ENCODE results near the gene NSUN6. TPM values are rescaled to one million over a fixed set of nuclear protein-coding genes. Genes with fewer than 3 reads are reported as not detected.
"Not testable (repeated sequence)": the region's sequence is repeated elsewhere in the genome, so short reads cannot be mapped to it uniquely, and the experiment has no call there.

Gene NSUN6
- total and polyA plus RNA-seq, 2 experiments from 2014 or later = 4.1 to 5.4 TPM

DNA sequence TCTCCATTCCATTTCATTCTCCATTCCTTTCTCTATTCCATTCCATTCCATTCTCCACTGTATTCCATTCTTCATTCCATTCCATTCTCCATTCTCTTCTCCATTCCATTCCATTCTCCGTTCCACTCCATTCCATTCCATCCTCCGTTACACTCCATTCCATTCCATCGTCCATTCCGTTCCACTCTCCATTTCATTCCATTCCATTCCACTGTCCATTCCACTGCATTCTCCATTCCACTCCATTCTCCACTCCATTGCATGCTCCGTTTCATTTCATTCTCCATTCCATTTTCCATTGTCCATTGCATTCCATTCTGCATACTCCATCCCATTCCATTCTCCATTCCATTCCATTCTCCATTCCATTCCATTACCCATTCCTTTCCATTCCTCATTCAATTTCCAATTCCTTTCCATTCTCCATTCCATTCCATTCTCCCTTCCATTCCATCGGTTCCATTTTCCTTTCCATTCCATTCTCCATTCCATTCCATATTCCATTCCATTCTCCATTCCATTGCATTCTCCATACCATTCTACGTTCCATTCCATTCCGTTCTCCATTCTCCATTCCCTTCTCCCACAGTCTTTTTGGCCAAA is 78.3 kb downstream of the NSUN6 start:
- in situ Hi-C loops (cut with MboI) = no loop called here
- H3K4me3 ChIP-seq = no peak overlapping the region
- no peaks in the 10 kb centered on the region for H3K9me3 ChIP-seq (ENCODE audit: low read depth)
- WGBS, 2 experiments (ENCODE audit: low coverage in 1 of 2, low lambda C conversion rate in 2 of 2, missing lambda C conversion rate in 2 of 2) = 81 to 85% methylated on average over 8 of the region's 8 CpGs
- H3K9ac ChIP-seq = no peak overlapping the region
- H3K4me1 ChIP-seq (ENCODE audit: insufficient read depth) = no peaks in the 10 kb centered on the region
- H3K27ac ChIP-seq = no peak overlapping the region
- no peak overlapping the region for H3K4me2 ChIP-seq (ENCODE audit: unreplicated experiment)
- H3K27me3 ChIP-seq (replicated peaks; ENCODE audit: insufficient read depth) = no peaks in the 10 kb centered on the region
- TF ChIP-seq EZH2phosphoT487 (IDR thresholded peaks at IDR 0.05; ENCODE audit: insufficient read depth, low read depth) = no peak
- no peak for TF ChIP-seq EZH2 (IDR thresholded peaks at IDR 0.05; ENCODE audit: insufficient read depth, poor library complexity, severe bottlenecking)
- H3K79me2 ChIP-seq (ENCODE audit: insufficient read depth) = no peaks in the 10 kb centered on the region
- H3F3A ChIP-seq (ENCODE audit: insufficient read depth) = no peaks in the 10 kb centered on the region
- no peak overlapping the region for H2AFZ ChIP-seq
- H3K36me3 ChIP-seq (ENCODE audit: low read depth) = no peaks in the 10 kb centered on the region
- no peak for DNase-seq
- H4K20me1 ChIP-seq (ENCODE audit: insufficient read depth) = no peaks in the 10 kb centered on the region
- H3K9me2 ChIP-seq (ENCODE audit: insufficient read depth) = peaks cover 6% of the 10 kb centered on the region; the same call in 1 of the 2 replicates

DNA sequence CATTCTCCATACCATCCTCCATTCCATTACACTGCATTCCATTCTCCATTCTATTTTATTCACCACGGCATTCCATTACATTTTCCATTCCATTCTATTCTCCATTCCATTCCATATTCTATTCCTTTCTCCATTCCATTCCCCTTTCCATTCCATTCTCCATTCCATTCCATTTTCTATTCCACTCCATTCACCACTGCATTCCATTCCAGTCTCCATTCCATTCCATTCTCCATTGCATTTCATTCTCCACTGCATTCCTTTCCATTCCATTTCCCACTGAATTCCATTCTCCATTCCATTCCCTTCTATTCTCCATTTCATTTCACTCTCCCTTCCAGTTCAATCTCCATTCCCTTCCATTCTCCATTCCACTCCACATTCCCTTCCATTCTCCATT is 79.6 kb downstream of the NSUN6 start:
- Histone ChIP-seq H3K9ac (no peak overlapping the region), H3K4me2 (ENCODE audit: unreplicated experiment) (no peak overlapping the region), H3F3A (ENCODE audit: insufficient read depth) (peaks cover 6% of the 10 kb centered on the region; the same call in 1 of the 2 replicates), H3K27ac (no peak overlapping the region), H3K4me1 (ENCODE audit: insufficient read depth) (no peaks in the 10 kb centered on the region), H3K27me3 (replicated peaks; ENCODE audit: insufficient read depth) (no peaks in the 10 kb centered on the region), H3K9me2 (ENCODE audit: insufficient read depth) (peaks cover 10% of the 10 kb centered on the region; the same call in 1 of the 2 replicates), H2AFZ (no peak overlapping the region), H3K4me3 (no peak overlapping the region), H3K36me3 (ENCODE audit: low read depth) (no peaks in the 10 kb centered on the region), H4K20me1 (ENCODE audit: insufficient read depth) (no peaks in the 10 kb centered on the region), H3K9me3 (ENCODE audit: low read depth) (no peaks in the 10 kb centered on the region), H3K79me2 (ENCODE audit: insufficient read depth) (no peaks in the 10 kb centered on the region)
- DNase-seq = no peak
- in situ Hi-C loops (cut with MboI) = no loop called here
- WGBS, 2 experiments (ENCODE audit: low coverage in 1 of 2, low lambda C conversion rate in 2 of 2, missing lambda C conversion rate in 2 of 2) = 100% methylated on average over 1 of the region's 1 CpG
- TF ChIP-seq EZH2phosphoT487 (IDR thresholded peaks at IDR 0.05; ENCODE audit: insufficient read depth, low read depth) = no peak
- no peak for TF ChIP-seq EZH2 (IDR thresholded peaks at IDR 0.05; ENCODE audit: insufficient read depth, poor library complexity, severe bottlenecking)

DNA sequence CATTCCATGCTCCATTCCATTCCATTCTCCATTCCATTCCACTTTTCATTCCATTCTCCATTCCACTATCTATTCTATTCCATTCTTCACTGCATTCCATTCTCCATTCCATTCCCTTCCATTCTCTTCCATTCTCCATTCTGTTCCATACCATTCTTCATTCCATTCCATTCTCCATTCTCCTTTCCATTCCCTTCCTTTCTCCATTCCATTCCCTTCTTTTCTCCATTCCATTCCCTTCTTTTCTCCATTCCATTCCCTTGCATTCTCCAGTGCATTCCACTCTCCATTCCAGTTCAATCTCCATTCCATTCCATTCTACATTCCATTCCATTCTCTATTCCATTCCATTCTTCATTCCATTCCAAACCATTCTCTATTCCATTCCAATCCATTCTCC is 80.3 kb downstream of the NSUN6 start:
- no peak overlapping the region for H3K27ac ChIP-seq
- no peak overlapping the region for H3K9ac ChIP-seq
- in situ Hi-C loops (cut with MboI) = no loop called here
- no peaks in the 10 kb centered on the region for H3K27me3 ChIP-seq (replicated peaks; ENCODE audit: insufficient read depth)
- H3K36me3 ChIP-seq (ENCODE audit: low read depth) = no peaks in the 10 kb centered on the region
- H3K4me2 ChIP-seq (ENCODE audit: unreplicated experiment) = no peak overlapping the region
- no peaks in the 10 kb centered on the region for H4K20me1 ChIP-seq (ENCODE audit: insufficient read depth)
- peaks cover 6% of the 10 kb centered on the region; the same call in 1 of the 2 replicates for H3F3A ChIP-seq (ENCODE audit: insufficient read depth)
- no peaks in the 10 kb centered on the region for H3K9me3 ChIP-seq (ENCODE audit: low read depth)
- no peak overlapping the region for H2AFZ ChIP-seq
- no peaks in the 10 kb centered on the region for H3K79me2 ChIP-seq (ENCODE audit: insufficient read depth)
- H3K9me2 ChIP-seq (ENCODE audit: insufficient read depth) = peaks cover 10% of the 10 kb centered on the region; the same call in 1 of the 2 replicates
- no peak for DNase-seq
- H3K4me1 ChIP-seq (ENCODE audit: insufficient read depth) = no peaks in the 10 kb centered on the region
- H3K4me3 ChIP-seq = no peak overlapping the region
- TF ChIP-seq EZH2phosphoT487 (IDR thresholded peaks at IDR 0.05; ENCODE audit: insufficient read depth, low read depth) (no peak), EZH2 (IDR thresholded peaks at IDR 0.05; ENCODE audit: insufficient read depth, poor library complexity, severe bottlenecking) (no peak)

DNA sequence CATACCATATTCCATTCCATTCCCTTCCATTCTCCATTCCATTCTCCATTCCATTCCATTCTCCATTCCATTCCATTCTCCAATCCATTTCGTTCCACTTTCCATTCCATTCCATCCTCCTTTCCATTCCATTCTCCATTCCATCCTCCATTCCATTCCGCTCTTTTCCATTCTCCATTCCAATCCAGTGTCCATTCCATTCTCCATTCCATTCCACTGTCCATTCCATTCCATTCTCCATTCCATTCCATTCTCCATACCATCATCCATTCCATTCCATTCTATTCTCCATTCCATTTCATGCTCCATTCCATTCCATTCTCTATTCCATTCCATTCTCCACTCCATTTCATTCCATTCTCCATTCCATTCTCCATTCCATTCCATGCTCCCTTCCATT is 81.0 kb downstream of the NSUN6 start:
- WGBS, 2 experiments (ENCODE audit: low coverage in 1 of 2, low lambda C conversion rate in 2 of 2, missing lambda C conversion rate in 2 of 2) = 91 to 95% methylated on average over 2 of the region's 2 CpGs

DNA sequence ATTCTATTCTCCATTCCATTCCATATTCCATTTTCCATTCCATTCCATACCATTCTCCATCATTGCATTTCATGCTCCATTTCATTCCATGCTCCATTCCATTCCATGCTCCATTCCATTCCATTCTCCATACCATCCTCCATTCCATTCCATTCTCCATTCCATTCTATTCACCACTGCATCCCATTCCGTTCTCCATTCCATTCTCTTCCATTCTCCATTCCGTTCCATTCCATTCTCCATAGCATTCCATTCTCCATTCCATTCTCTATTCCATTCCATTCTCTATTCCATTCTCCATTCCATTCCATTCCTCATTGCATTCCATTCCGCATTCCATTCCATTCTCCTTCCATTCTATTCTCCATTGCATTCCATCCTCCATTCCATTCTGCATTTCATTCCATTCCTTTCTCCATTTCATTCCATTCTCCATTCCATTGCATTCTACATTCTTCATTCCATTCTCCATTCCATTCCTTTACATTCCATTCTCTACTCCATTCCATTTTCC is 84.0 kb downstream of the NSUN6 start:
- no peak overlapping the region for H3K4me2 ChIP-seq (ENCODE audit: unreplicated experiment)
- no peak overlapping the region for H3K27ac ChIP-seq
- no peaks in the 10 kb centered on the region for H3K36me3 ChIP-seq (ENCODE audit: low read depth)
- H3K9me3 ChIP-seq (ENCODE audit: low read depth) = no peaks in the 10 kb centered on the region
- no peaks in the 10 kb centered on the region for H3K4me1 ChIP-seq (ENCODE audit: insufficient read depth)
- no peaks in the 10 kb centered on the region for H4K20me1 ChIP-seq (ENCODE audit: insufficient read depth)
- DNase-seq = no peak
- H3K79me2 ChIP-seq (ENCODE audit: insufficient read depth) = no peaks in the 10 kb centered on the region
- no peaks in the 10 kb centered on the region for H3K27me3 ChIP-seq (replicated peaks; ENCODE audit: insufficient read depth)
- in situ Hi-C loops (cut with MboI) = no loop called here
- H3F3A ChIP-seq (ENCODE audit: insufficient read depth) = peaks cover 6% of the 10 kb centered on the region; the same call in 1 of the 2 replicates
- no peak overlapping the region for H2AFZ ChIP-seq
- no peak overlapping the region for H3K9ac ChIP-seq
- 96 to 100% methylated on average over 3 of the region's 3 CpGs for WGBS, 2 experiments (ENCODE audit: low coverage in 1 of 2, low lambda C conversion rate in 2 of 2, missing lambda C conversion rate in 2 of 2)
- no peak overlapping the region for H3K4me3 ChIP-seq
- TF ChIP-seq EZH2 (IDR thresholded peaks at IDR 0.05; ENCODE audit: insufficient read depth, poor library complexity, severe bottlenecking) (no peak), EZH2phosphoT487 (IDR thresholded peaks at IDR 0.05; ENCODE audit: insufficient read depth, low read depth) (no peak)
- peaks cover 10% of the 10 kb centered on the region; the same call in 1 of the 2 replicates for H3K9me2 ChIP-seq (ENCODE audit: insufficient read depth)

More for the DNA sequence above, 81.0 kb downstream of the NSUN6 start:
- H3K4me3 ChIP-seq; H3F3A ChIP-seq (ENCODE audit: insufficient read depth); H3K9me3 ChIP-seq (ENCODE audit: low read depth); H3K9ac ChIP-seq; H4K20me1 ChIP-seq (ENCODE audit: insufficient read depth); DNase-seq; H3K27me3 ChIP-seq (replicated peaks; ENCODE audit: insufficient read depth); H3K4me1 ChIP-seq (ENCODE audit: insufficient read depth); H2AFZ ChIP-seq; H3K4me2 ChIP-seq (ENCODE audit: unreplicated experiment); H3K27ac ChIP-seq; H3K9me2 ChIP-seq (ENCODE audit: insufficient read depth); H3K79me2 ChIP-seq (ENCODE audit: insufficient read depth); in situ Hi-C loops (cut with MboI); H3K36me3 ChIP-seq (ENCODE audit: low read depth): not testable (repeated sequence)
